Measurements from ENCODE around the gene KCNIP1. TPM values are rescaled to one million over a fixed set of nuclear protein-coding genes. Genes with fewer than 3 reads are reported as not detected.

Gene KCNIP1
- total RNA-seq, 1 donor from 2014 or later = 14.5 TPM

Other genes with a start within 250 kb of the KCNIP1 start
- gene LCP2, start 206.2 kb upstream of the KCNIP1 start, total RNA-seq = 1.4 TPM
- 0.16 TPM for gene KCNMB1, start 114.7 kb upstream of the KCNIP1 start, total RNA-seq

Data from occipital lobe (tissue), 1 donor.